Hepatocyte (in vitro differentiated cells): ENCODE results near the gene SERPINF2.

Experiments used
- CTCF ChIP-seq: fragments of 200-600 bp; sonication (generic); IDR thresholded peaks from 2 replicates; pipeline ENCODE4 v1.5.1; 2016; ENCODE audit warnings: antibody characterized with exemption, mild to moderate bottlenecking; ENCODE audit not compliant: poor library complexity
- EZH2phosphoT487 ChIP-seq: fragments of 200-600 bp; sonication (generic); IDR thresholded peaks from one replicate; pipeline ENCODE4 v1.6.1; 2018; ENCODE audit warnings: antibody characterized with exemption, mild to moderate bottlenecking, low read depth, moderate library complexity; ENCODE audit not compliant: unreplicated experiment, severe bottlenecking

DNA sequence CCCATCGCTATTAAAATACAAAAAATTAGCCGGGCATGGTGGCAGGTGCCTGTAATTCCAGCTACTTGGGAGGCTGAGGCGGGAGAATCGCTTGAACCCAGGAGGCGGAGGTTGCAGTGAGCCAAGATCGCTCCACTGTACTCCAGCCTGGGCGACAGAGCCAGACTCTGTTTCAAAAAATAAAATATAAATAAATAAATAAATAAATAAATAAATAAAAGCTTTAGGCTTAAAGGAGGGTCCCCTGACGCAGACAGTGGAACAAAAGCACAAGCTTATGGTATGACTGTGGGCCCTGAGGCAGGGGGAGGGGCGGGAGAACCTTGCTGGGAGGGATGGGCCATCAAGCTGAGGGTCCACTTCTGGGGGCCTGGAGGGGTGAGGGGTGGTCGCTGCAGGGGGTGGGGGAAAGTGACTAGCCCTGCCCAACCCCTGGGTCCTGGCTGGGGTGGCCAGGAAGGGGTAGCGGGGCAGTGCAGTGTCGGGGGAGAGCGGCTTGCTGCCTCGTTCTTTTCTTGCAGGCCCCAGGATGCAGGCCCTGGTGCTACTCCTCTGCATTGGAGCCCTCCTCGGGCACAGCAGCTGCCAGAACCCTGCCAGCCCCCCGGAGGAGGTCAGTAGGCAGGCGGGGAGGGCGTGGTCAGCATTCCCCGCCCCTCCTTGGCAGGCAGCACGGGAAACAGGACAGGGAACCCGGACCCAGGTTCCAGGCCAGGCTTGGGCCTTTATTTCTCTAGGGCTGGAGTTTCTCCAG, 23.9 kb downstream of the SERPINF2 start:
- TF ChIP-seq CTCF (no peak), EZH2phosphoT487 (no peak)
